HG02970 (cell line): ENCODE results near the gene P2RY6.
A peak's percentile ranks its signal among the peaks of the same experiment; 100 is the strongest.
"Not testable (repeated sequence)": the region's sequence is repeated elsewhere in the genome, so short reads cannot be mapped to it uniquely, and the experiment has no call there.

Source experiments
- ATAC-seq: cut with Tn5 transposase; IDR thresholded peaks from one replicate; pipeline ENCODE4 v1.9.1; 2021; ENCODE audit warnings: mild to moderate bottlenecking, moderate library complexity, moderate number of reproducible peaks; ENCODE audit not compliant: unreplicated experiment, low FRiP score

Gene P2RY6

DNA sequence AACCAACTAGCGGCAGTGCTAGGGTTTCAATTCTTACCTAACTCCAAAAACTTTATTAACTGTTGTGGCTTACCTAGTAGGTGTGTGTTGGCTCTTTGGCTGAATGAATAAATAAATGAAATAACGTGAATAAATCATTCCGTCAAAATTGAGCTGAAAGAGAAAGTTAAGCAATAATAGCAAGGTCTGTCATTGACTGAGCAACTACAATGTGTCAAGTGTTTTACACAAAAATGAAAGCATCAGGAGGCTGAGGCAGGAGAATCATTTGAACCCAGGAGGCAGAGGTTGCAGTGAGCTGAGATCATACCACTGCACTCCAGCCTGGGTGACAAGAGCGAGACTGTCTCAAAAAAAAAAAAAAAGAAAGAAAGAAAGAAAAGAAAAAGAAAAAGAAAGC is 2.1 kb downstream of the P2RY6 start:
- ATAC-seq = not testable (repeated sequence)

DNA sequence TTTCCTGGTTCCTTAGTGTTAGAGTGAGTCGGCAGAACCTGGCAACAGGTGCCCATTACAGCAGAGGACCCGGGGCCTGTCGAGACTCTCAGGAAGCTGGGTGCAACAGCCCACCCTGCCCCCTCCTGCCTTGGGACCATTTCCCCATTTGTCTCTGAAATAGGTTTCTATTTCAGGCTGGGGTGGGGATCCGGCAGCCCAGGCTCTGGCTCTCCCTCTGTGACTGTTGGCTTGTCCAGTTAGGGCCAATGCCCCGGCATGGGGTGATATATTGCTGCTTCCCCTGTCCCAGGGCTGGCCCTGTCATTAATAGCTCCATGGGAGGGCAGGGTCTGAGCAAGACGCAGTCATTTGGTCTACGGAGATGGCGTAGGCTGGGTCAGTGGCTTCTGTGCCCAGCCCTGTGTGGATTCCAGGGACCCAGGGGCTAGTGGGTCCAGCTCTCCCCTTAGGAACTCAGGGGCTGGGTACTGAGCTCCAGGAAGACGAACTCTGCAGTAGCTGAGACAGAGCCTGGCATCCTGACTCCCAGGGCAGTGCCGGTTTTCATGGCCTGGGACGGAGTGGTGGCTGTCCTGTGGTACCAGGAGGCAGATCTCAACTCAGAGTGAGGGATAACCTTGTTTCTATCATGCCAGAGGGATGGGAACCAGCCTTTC is 2.7 kb downstream of the P2RY6 start:
- no peak for ATAC-seq

DNA sequence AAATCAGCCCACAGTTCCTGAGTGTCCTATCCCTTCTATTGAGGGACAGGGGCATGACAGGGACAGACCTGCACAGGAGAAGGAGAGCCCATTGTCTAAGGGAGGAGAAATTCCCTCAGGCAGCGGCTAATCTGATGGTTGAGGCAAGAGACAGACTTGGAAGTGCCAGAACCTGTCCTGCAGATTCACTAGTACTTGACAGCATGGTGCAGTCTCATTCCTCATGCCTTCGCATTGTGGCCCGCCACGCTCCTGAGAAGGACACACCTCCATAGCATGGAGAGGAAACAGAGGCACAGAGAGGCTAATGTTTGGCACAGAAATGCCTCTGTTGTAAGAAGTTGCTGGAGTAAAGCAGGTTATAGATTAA is 3.2 kb downstream of the P2RY6 start:
- ATAC-seq = no peak

DNA sequence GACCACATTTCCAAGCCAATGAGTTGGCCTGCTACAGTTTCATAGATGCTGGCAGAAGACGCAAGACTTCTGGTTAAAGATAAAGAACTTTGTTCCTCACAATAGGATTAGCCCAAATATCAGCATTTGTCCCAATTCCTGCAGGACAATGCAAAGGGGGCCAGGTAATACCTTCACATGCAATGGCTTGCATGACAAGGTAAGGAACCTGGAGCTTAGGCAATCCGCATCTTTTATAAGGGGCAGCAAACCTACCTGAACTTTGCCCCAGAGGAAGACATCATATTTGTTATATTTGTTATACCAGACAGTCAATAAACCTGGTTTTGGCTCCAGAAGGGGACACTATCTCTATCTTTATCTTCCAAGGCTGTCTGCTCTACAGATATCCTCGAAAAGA is 5.3 kb downstream of the P2RY6 start:
- ATAC-seq = no peak

DNA sequence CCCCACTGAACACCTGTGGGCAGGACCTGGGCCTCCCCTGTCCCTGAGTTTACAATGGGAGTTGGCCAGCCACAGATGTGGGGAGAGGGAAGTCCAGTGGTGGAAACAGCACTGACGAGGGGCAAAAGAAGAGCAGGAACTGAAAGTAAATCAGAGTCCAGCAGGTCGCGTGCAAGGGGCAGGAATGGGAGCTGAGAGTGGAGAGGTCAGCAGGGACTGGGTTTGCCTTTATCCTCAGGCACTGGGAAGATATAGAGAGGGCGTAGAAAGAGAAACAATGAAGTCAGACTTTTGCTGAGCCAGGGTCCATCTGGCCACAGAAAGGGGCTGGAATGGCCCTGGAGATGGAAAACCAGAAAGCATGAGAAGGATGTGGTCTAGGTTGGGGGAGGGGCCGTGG is 8.5 kb downstream of the P2RY6 start:
- no peak for ATAC-seq

DNA sequence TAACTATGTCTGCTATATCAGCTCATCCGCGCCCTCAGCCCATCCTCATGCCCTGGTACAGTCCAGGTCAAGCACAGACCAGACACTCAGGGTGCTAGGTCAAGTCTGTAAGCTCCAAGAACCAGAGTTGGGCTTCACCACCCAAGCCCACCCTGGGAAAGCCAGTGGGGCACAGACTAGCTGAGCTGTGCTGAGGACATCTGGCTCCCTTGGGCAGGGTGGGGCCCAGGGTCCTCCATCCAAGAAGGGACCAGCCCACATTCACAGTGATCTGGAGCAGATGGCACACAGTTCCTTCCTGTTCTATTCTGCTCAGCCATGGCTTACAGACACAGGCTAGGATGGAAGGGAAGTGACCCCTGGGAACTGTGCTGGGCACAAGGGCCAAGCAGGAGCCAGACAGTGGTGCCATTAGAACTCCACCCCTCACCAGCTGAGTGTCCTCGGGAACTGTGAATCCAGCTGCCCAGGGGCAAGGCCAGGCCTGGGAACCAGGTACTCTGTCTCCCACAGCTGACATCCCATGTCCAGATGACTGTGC is 9.1 kb downstream of the P2RY6 start:
- no peak for ATAC-seq

DNA sequence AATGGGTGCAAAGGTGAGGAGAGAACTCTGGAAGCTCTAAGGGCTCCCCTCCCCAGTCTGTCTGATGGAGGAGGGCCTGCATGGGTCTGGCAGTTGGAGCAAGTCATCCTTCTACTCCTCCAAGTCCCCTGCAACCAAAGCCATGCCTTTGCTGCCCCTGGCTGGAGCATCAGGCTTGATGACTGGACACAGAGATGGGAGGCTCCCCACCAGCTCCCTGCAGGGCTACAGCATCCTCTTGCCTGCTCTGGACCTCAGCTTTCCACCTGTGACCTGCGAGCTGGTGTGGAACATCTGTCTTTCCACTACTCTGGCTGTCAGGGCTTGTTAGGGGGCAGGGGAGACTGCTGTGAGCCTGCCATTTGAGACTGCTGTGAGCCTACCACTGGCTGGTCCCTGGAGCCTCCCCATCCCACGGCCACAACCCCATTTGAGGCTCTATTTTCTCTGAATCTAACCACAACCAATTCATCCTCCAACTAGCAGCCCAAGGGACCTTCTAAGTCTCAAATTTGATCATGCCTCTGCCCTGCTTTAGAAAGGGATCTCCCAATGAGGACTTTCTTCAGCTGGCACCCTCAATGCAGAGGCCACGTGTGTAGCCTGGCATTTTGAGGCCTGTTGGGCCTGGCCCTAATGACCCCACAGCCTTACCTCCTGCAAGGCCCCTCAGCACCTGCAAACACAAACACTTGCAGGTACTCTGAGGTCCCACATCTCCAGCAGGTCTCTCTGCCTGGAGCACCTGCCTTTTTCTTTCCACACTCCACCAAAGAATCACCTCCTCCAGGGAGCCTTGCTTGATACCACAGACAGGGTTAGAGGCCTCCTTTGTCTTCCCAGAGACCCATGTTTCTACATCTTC is 9.9 kb downstream of the P2RY6 start:
- ATAC-seq = no peak

GRCh38 chr11:73283276-73284000 is 11.3 kb downstream of the P2RY6 start:
- ATAC-seq = no peak

DNA sequence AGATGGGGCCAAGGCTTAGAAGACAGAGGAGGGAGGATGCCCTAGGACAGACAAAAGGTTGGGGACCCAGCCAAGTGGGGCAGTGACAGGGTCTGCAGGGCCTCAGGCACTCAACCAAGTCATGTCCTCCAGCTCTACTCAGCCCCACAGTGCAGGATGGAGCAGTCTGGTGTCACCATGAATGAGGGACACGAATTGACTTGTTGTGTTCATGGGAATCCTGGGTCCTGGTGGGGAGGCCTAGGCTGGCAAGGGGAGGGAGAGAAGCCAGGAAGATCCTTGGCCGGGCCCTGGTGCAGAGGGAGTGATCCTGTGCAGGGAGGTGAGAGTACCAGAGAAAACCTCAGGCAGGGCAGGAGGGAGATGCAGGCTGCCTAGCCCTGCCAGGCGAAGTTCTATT is 12.0 kb downstream of the P2RY6 start:
- no peak for ATAC-seq

DNA sequence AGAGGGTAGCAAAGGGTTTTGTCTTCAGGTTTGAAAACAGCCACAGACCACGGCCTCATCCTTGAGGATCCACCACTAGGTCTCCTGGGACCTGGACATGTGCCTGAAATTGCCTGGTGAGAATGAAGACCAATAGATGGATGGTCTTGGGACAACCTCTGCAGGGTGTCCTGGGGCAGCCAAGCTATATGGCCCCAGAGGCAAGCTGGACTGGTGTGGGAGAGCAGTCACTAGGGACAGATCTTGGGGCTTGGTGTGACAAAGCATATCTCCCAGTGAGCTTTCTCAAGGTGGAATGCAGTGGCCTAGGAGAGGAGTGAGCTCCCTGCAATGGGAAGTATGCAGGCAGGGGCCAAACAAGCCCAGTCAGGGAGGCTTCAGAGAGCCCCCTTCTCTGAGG is 13.6 kb downstream of the P2RY6 start:
- no peak for ATAC-seq

- no peak for ATAC-seq
Measured at GRCh38 chr11:73286240-73286810, 14.2 kb downstream of the P2RY6 start.

DNA sequence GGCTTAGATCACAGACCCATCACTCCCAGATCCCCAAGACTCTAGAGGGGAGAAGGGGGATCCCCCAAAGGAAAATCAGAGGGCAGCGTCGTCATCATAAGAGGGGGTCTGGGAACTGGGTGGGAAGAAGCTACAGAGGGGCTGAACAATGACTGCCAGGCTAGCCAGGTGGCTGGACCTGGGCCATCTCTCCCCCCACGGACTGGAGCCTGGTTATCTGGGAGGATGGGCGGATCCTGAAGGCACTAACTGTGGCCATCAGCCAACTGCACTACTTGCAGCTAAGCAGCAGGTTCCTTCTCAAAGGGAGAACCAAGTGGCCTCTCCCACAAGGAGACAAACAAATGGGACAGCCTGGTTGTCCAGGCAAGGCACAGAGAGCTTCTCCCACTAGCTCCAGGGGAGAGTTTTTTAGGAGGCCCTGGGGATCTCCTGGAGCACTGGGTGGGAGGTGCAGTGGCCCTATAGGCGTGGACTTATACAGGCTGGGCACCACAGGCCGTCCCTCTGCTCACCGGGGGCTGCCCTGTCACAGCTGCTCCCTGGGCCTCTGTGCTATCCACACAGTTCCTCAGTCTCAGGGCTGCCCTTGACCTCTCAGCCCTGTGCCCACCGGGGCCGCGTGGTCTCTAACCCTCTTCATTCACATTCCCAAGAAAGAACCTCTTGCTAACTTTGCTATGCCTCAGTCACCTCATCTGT is 15.4 kb downstream of the P2RY6 start:
- ATAC-seq = no peak

DNA sequence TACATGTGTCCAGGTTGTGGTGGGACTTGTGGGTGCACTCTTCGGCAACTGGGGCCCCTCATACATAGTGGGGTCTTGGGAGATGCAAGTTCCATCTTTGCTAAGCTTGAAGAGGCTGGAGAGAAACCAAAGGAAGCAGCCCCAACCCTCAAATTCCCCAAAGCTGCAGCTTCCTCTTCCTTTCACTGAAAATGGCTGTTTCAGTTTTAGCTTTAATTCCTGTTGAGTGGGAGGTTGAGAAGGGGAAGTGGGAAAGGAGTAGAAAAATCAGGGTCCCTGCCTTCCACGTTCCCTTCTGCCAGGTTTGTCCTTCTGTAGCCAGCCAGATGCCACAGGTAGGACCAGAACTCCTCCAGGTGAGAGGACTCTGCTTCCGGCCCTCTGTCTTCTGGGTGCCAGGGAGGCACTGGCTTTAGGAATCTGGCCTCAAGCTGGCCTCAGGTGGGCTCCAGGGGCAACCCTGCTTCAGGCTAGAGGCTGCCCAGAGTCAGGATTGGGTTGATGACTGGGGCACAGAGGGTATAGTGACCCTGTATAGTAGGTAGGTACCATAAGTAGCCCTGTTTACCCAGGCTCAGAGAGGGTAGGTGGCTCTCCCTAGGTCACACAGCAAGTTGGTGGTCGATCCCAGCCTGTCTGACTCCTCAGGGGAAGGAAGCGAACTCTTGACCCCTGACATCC is 16.2 kb downstream of the P2RY6 start:
- no peak for ATAC-seq

DNA sequence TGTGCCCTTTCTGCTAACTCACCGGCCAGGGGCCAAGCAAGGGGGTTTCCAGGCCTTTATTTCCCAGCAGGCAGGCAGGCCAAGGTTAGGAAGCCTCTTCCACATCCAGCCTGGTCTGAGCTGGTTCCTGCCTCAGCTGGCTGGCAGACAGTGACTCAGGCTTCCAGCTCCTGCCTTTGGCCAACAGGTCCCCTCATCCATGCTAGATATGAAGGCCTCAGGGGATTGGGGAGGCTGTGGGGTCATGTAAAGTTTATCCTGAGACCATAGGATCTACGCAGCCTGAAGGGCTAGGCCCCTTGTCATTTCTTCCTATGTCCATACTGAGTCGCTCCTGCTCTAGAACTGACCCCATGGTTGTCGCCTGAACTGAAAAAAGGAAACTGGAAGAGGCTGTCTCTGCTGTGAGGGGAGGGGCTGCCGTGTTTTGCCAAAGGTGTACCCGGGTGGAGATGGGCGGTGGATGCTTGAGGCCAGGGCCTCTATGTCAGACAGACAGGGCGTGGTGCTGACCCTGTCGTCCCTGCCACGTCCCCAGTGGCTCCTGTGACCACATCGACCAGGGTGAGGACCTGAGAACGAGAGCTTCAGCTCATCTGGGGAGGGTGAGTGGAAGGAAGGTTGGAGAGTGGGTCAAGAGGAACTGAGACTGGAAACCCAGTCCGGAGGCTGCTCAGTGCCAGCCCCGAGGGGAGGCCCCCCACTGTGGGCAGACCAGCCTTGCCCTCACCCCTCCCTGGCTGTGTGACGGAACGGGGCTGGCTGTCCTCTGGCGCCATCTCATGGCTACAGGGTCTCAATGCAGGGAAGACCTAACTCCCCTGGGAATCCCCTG is 17.0 kb downstream of the P2RY6 start:
- ATAC-seq = peak; percentile 52

- no peak for ATAC-seq
Measured at GRCh38 chr11:73290536-73290935, 18.4 kb downstream of the P2RY6 start.

DNA sequence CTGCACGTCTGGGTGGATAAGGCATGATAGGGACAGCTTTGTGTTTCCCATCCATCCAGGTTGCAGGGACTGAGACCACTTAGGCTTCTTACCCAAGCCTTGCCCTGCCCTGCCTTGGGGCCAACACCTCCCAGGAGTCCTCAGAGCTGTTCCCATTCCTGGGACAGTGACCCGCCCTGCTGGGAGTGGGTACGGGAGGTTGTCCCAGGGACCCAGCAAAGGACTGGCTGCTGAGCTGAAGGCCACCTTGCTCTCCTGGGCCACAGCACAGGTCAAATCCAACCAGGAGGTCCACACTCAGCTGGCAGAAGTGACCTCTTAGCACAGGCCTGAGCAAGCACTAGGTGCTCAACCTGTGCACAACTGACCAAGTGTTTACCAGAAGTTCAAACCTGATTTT is 19.1 kb downstream of the P2RY6 start:
- no peak for ATAC-seq

- no peak for ATAC-seq
Measured at GRCh38 chr11:73291781-73292524, 19.8 kb downstream of the P2RY6 start.

DNA sequence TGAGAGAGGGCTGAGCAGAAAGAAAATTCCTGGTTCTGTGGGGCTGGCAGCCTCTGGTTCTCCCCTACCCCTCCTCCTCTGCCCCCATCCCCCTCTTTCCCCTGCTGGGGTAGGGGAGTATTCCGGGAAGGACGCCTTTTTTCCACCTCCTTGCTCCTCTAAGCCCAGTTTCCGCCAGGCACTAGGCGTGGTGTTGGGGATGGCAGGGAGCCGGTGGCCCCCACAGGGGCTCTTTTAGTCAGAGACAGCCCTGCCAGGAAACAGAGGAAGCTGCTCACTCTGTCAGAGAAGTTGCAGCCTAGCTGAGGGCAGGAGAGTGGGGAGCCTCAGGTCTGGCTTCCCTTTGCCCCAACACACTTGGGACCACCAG is 20.4 kb downstream of the P2RY6 start:
- no peak for ATAC-seq
